Left lobe of liver (tissue), 2 donors: ENCODE data around the gene TIMM17A. TPM values are rescaled to one million over a fixed set of nuclear protein-coding genes. Genes with fewer than 3 reads are reported as not detected.
A peak's percentile ranks its signal among the peaks of the same experiment; 100 is the strongest.
"Not testable (repeated sequence)": the region's sequence is repeated elsewhere in the genome, so short reads cannot be mapped to it uniquely, and the experiment has no call there.

Experiments
- ATAC-seq: fragments of 200-7000 bp; cut with Tn5 transposase; one replicate; pipeline ENCODE4 v1.9.1; 2020; ENCODE audit warnings: mild to moderate bottlenecking, moderate library complexity
- DNase-seq: peaks from one replicate; pipeline ENCODE4 v3.0.0-alpha.2; 2020; ENCODE audit warnings: low spot score
- total RNA-seq: library from RNA; stranded (reverse); gene quantifications from one replicate; pipeline ENCODE4 v1.2.1, GENCODE V29; 2021
- donor health status: DM: no; HTN: no; CAD: no; lungs with moderate emphysema.
- donor health status: DM: no; HTN: yes; CAD: no.

TIMM17A gene
- total RNA-seq, 1 donor from 2014 or later = 42.0 TPM

DNA sequence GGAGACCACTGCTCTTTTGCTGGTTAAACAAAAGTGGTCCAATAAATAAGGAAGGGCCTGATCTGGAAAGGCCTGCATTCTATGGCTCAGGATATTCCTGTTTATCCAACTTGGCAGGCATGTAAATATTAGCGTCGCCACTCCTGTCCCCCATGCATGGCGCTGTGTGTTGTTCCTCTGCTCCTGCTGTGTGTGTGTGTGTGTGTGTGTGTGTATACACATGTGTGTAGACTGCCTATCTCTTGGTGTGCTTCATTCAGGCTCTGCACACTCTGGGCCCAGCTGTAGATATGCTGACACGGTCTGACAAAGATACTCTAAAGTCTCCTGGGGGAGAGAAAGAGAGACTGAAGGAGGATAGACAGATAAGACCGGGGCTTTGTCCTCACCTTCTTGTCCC lies 15.7 kb upstream of the TIMM17A start:
- ATAC-seq (no peak), DNase-seq (no peak)

DNA sequence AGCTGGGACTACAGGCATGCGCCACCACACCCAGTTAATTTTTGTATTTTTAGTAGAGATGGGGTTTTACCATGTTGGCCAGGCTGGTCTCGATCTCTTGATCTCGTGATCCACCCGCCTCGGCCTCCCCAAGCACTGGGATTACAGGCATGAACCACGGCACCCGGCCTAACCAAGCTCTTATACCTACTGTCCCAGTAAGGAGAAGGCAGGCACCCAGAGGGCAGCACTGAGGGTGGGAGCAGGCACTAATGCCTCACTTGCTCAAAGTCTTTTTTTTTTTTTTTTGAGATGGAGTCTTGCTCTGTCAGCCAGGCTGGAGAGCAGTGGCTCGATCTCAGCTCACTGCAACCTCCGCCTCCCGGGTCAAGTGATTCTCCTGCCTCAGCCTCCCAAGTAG lies 15.0 kb upstream of the TIMM17A start:
- ATAC-seq, DNase-seq: not testable (repeated sequence)

DNA sequence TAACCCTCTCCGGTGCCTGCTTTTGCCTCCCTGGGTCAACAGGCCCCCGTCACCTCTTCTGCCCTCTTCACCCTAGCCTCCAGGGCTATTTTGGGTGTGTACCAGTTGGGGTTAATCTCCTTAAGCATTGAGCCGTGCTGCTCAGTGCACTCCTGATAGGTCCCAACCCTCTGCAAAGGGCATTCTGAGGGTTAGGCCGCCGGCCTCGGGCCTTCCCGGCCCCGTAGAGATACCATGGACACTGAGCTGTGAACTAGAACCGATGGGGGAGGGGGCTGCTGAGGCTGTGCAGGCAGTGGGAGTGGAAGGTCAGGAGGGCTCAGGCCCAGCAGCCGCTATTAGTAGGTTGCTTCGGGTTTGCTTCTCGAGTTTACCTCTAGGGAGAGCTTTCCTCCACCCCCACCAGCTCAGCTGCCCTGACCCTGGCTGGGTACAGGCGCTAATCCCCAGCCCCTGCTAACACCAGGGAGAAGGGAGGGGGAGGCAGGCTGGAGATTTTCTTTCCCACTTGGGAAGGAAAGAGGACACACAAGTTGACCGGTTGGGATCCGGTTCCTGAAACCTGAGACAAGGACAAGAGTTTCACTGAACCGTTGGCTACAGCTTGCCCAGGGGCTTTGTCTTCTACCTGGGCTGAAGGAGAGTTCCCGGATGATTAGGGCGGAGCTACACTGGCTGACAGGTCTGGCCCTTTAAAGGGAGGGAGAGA lies 13.7 kb upstream of the TIMM17A start:
- no peak for ATAC-seq
- DNase-seq = no peak

DNA sequence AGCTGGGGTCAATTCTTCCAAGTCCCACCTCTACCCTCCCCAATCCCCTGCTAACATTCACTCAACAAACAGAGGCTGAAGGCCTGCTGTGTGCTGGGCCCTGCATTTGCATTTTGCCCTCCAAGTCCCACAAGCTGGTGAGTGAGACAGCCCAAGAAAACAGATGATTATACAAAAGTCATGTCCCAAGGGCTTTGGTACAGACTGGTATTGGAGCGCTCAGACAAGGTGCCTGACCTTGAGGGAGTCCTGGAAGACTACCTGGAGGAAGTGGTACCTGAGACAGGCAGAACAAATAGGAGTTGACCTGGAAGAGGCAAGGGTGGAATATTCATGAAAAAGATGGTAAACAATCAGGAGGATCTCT lies 13.2 kb upstream of the TIMM17A start:
- DNase-seq = no peak
- ATAC-seq = no peak

DNA sequence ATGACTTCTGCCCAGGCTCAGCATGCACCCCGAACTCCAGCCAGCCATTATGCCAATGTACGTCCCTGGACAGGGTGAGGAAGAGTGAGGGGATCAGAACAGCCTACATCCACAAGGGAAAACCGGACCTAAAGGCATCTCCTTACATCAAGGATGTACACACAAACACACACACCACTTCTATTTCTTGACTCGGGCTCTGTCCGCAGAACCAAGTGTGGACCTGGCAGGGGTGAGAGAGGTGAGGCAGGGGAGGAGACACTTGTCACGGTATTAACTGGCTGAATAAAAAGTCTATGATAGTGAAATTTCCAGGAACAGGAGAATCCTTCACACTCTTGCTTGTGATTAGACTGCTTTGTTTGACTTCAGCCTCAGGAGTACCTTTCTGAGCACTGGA lies 11.3 kb upstream of the TIMM17A start:
- ATAC-seq (no peak), DNase-seq (no peak)

DNA sequence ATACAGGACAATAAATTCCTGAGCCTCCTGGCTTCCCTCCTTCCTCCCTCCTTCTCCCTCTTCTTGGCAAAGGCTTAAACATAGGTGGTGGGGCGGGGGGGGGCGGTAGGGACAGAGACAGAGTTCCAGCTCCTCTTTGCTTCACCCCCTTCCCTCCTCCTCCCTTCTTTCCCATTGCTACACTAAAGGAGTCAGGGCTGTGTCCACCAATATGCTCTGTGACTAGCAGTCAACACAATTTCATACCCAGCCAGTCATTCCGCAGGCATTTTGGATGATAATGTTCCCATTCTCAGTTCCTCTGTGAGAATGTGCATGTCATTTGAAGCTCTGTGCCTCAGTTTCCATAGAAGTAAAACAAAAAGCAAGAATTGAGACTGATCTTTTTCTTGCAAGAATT lies 10.7 kb upstream of the TIMM17A start:
- ATAC-seq (no peak), DNase-seq (no peak)

DNA sequence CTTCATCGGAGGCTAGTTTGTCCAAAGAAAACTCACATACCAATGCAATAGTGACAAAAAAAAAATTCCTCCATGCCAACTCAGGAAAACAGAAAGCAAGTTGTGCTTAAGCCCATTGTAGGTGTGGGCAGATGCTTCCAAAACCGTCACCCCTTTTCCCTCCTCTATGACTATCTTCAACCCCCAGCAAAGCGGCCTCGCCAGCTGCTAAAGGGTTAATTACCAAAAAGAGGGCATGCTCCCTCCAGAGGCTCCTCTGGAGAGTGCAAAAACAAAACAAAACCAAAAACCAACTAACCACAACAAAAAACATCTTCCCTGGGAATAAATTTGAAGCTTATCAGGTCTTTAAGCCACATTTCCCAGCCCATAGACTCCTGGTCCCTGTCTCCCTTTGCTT lies 10.1 kb upstream of the TIMM17A start:
- ATAC-seq = no peak
- no peak for DNase-seq

DNA sequence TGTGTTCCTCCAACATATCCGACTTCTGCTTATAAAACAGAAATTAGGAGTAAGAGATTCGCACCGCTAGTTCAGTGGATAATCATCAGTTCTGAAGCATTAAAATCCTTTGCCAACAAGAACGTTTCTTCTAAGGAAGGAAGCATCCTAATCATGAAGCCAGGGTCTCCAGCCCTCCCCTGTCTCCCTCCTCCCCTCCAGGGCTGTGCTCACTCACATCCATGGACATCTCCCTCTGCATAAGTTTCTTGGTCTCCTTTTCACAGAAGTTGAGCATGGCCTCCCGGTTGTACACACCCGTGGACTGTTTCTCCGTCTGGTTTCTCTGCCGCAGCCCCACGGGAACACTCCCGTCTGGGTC lies 9.5 kb upstream of the TIMM17A start:
- ATAC-seq (no peak), DNase-seq (no peak)

DNA sequence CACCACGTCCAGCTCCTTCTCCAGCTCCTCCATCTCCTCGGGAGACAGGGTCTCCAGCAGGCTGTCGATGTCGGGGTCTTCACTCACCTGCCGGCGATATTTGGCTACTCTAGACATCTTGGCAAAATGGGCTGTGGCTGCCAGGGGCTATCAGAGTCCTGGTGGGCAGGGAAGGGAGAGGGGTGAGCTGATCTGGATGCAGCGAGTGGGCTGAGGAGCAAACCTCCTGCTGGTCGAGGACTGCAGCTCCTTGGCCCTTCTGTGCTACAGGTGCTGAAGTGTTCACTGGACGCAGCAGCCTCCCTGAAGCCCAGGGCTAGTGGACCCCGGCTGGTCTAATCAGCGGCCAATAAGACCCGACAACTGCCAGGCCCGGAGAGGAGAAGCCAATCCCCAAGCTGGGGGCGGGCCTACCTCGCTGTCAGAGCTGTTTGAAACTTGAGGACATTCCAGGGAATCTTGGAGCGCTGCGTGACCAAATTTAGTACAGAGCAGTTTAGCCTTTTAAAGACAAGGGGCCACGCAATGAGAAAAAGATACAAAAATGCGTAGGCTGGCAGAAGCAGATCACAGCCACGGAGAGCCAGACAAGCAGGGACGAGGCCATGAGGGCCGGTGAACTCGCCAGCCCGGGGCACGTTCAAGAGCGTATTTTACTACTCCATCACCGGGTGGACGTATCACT lies 8.9 kb upstream of the TIMM17A start, which contains the start of gene LMOD1:
TSS of gene LMOD1 (minus strand) at position 325 of the 685 bp plus-strand sequence. CDS start at position 117, 208 bp downstream.
- ATAC-seq = peak; percentile 80
- peak; percentile 52 for DNase-seq

DNA sequence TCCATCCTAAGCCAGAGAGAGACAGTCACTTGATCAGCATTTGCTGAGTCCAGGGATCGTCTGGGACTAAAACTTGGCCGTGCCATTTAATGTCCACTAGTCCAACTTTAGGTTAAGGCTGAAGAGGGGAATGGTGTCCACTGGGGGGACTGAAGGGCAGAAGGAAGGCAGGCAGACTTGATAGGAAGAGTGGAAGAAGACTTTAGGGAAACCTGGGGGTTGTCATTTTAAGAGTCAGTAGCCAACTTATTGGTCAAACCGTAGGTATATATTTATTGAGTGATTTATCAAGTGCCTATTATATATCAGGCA lies 7.7 kb upstream of the TIMM17A start:
- ATAC-seq (no peak), DNase-seq (no peak)

DNA sequence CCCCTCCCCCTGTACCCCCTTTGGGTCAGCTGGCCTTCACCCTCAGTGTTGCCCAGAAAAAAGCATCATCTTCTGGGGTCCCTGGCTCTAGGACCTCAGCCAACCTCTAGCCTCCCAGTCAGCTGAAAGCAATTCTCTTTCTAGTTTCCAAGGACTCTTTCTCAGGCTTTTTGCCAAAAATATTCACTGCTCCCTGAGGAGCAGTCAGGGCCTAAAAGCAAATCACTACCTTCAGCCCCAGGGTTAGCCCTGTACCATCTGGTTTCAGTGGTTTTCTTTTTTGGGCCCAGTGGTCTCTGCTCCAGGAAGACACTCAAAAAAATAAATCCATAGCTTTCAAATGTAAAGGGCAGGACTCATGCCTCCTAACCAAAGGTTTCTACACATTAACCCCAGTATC lies 5.8 kb upstream of the TIMM17A start:
- no peak for ATAC-seq
- no peak for DNase-seq

DNA sequence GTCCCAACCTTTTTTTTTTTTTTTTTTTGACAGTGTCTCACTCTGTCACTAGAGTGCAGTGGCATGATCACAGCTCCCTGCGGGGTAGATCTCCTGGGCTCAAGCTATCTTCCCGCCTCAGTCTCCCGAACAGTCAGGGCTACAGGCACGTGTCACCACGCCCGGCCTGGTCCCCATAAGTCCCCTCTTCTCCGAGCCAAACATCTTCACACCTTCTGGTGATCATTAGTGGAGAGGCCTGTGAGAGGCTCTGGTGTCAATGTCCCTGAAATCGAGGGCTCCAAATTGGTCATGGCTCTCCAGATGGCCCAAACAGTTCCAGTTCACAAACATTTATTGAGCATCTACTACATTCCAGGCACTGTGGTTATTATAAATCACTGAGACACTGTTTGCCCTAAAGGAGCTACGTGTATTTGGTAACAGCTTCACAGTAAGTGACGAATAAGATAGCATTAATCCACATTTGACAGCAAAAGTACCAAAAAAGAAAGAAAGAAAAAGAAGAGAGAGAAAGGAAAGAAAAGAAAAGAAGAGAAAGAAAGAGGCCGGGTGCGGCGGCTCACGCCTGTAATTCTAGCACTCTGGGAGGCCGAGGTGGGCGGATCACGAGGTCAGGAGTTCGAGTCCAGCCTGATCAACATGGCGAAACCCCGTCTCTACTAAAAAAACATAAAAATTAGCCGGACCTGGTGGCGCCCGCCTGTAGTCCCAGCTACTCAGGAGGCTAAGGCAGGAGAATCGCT lies 867 bp upstream of the TIMM17A start:
- DNase-seq (no peak), ATAC-seq (no peak)

DNA sequence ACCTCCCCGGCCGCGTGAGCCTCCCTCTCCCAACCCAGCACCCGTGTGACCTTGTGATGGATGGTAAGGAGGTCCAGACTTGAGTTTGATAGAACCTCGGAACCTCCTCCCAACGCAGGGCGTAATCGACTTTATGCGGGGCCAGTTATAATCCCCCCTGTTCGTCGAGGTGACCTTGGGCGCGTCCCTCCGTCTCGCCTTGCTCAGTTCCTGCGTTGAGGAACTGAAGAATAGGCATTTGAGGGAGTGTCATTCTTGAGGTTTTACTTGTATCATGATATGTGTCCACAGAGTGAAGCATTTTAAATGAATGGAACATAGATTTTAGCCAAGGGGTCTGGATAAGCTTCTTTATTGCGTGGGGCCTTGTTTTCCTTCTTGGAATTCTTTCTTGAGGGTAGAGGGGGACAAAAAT lies 433 bp downstream of the TIMM17A start:
- peak; percentile 52 for ATAC-seq
- no peak for DNase-seq

DNA sequence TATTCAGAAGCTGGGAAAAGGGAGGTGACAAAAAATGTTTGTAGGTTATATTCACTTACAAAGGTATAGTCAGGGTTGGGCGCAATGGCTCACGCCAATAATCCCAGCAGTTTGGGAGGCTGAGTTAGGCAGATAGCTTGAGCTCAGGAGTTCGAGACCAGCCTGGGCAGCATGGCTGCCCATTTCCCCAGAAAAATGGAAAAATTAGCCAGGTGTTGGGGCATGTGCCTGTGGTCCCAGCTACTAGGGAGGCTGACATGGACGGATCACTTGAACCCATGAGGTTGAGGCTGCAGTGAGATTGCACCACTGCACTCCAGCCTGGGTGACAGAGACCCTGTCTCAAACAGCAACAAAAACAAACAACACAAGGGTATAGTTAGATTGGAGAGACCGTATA lies 3.0 kb downstream of the TIMM17A start:
- no peak for ATAC-seq
- no peak for DNase-seq

DNA sequence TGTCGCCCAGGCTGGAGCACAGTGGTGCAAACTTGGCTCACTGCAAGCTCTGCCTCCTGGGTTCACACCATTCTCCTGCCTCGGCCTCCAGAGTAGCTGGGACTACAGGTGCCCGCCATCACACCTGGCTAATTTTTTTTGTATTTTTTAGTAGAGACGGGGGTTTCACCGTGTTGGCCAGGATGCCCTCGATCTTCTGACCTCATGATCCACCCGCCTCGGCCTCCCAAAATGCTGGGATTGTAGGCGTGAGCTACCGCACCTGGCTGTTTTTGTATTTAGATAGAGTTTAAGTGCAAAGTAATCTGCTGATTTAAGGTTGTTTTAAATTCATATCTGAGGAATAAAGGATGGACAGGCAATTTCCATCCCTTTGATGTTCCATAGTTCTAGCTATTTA lies 7.1 kb downstream of the TIMM17A start:
- not testable (repeated sequence) for ATAC-seq

DNA sequence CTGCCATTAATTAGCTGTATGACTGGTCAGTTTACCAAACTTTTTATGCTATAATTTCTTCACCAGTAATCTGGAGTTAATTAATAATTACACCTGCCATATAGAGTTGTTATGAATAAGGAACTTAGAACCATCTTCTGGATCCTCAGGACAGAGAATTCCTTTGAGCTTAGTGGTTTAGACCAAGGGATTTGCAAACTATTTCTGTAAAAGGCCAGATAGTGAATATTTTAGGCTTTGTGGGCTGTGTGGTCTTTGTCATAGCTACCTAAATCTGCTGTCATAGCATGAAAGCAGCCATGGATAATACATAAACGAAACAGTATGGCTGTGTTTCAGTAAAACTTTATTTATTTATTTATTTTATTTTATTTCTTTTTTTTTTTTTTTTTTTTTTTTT lies 9.0 kb downstream of the TIMM17A start:
- DNase-seq = no peak
- ATAC-seq = no peak

More for the DNA sequence above, 7.1 kb downstream of the TIMM17A start:
- DNase-seq = not testable (repeated sequence)

DNA sequence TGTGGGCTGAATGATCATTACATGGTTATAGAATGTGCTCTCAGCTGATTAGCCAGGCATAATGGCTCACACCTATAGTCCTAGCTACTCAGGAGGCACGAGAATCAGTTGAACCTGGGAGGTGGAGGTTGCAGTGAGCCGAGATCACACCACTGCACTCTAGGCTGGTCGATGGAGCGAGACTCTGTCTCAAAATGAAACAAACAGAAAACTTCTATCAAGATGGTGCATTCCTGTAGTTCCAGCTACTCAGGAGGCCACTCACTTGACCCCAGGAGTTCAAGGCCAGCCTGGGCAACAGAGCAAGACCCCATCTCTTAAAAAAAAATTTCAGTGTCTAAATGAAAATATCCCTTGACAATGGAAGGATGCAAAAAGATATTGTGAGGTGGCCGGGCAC lies 10.9 kb downstream of the TIMM17A start:
- DNase-seq (no peak), ATAC-seq (no peak)

DNA sequence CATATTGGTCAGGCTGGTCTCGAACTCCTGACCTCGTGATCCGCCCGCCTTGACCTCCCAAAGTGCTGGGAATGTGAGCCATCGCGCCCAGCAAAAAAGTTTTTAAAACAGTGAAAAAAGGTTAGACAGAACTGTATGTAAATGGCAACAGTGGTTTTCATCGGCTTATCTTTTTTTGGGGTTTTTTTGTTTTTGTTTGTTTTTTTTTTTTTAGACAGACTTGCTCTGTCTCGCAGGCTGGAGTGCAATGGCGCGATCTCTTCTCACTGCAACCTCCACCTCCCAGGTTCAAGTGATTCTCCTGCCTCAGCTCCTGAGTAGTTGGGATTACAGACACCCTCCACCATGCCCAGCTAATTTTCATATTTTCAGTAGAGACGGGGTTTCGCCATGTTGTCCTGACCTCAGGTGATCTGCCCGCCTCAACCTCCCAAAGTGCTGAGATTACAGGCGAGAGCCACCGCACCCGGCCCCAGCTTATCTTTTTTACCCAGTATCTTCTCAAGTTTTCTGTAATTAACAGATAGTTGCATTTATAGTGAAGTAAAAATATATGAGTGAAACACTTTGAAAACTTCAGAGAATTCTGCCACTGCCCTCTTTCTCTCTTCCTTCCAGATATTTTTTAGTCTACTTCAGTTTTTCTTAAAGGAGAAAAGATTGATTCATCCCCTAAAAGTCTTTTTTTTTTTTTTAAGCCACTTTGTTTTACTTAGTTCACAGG lies 13.1 kb downstream of the TIMM17A start:
- ATAC-seq (no peak), DNase-seq (no peak)

DNA sequence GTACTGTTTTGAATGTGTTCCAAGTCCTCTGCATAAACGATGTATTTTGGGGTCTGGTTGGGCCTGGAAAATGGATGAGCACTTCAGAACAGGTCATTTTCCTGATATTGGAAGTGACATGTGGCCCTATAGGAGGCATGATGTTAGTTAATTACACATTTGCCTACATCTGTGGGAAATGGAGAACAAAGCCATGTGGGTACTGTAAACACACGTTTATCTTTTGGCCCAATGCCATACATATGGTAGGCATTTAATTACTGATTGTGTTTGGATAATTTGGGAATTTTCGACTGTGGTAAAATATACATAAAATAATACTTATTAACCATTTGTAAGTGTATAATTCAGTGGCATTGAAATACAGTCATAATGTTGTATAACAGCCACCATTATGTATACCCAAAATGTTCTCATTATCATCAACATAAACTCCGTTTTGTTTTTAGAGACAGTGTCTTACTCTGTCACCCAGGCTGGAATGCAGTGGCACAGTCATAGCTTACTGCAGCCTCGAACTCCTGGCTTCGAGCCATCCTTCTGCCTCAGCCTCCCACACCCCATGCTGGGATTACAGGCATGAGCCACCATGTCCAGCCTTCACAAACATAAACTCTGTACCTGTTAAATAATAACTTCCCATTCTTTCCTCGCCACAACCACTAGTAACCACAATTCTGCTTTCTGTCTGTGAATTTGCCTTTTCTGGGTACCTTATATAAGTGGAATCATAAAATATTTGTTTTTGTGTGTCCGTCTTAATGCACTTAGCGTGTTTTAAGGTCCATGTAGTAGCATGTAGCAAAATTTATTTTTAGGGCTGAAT lies 15.2 kb downstream of the TIMM17A start:
- no peak for ATAC-seq
- no peak for DNase-seq

DNA sequence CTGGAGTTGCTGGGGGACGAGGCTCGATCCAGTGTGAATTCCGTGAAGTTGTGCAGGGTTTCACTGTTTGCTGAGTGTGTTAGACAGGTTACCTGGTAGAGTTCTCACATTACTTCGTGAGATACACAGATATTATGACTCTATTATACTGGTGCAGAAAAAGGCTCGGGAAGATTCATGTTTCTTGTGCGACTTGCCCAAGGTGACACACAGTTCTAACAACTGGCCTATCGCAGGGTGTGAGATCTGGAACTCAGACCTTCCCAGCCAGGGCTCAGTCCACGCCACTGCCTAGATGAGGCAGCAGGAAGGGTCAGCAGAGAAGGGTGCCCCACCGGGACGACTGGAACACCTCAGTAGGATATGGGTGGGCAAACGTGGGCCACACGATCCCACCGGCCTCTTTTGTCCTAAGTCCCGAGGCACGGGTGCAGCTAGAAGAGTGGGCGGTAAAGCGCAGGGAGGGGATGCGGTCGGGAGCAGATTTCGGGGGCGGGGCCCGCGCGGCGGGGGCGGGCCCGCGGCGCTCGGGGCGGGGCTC lies 26.8 kb downstream of the TIMM17A start:
- peak; percentile 84 for DNase-seq
- no peak for ATAC-seq
